NB4 (cell line): ENCODE measurements around the gene ASB5.
"Not testable (repeated sequence)": the region's sequence is repeated elsewhere in the genome, so short reads cannot be mapped to it uniquely, and the experiment has no call there.

ENCODE experiments used
- CTCF ChIP-seq: IDR thresholded peaks from one replicate; pipeline ENCODE4 v1.5.1; 2012; ENCODE audit warnings: low read depth, low read length
- MYC ChIP-seq: IDR thresholded peaks from 2 replicates; pipeline ENCODE4 v1.6.1; 2011; ENCODE audit warnings: low read depth, low read length

DNA sequence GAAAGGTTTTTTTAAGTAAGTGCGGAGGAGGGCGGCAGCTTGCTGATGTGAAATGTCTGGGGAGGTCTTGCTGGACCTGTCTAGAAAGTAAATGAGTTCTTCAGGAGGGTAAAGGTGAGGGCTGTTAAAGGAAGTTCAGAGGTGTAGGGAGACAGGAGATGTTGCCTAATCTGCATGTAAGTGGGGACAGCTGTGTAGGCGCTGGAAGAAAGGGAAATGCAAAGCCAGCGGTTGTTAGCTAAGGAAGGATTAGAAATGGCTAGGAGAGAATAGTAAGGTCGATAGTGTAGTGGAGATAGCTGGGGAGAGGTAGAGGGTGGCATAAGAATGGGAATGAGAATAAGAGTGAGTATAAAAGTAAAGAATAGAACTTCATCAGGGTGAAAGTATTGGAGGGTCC lies 26.9 kb upstream of the ASB5 start:
- TF ChIP-seq CTCF, MYC: not testable (repeated sequence)
